Breast epithelium (tissue), 4 donors: ENCODE measurements around the gene CYB5D1. TPM values are rescaled to one million over a fixed set of nuclear protein-coding genes. Genes with fewer than 3 reads are reported as not detected.

Source experiments
- DNase-seq, 2 donors: peaks; one replicate each; pipeline ENCODE4 v3.0.0-alpha.2; 2019; ENCODE audit warnings: low spot score in 2 of 2
- H3K27ac ChIP-seq, 2 donors: fragments of 200-600 bp; sonication (generic) in 1 of 2; one replicate each; pipeline ENCODE4 v1.5.1; 2016 to 2019; ENCODE audit warnings: mild to moderate bottlenecking in 1 of 2
- H3K27me3 ChIP-seq, 2 donors: fragments of 200-600 bp; sonication (generic) in 1 of 2; one replicate each; pipeline versions ENCODE4 v1.5.1 to v1.6.0; 2017 to 2019; ENCODE audit warnings: control low read depth in 1 of 2, mild to moderate bottlenecking in 1 of 2
- H3K36me3 ChIP-seq: fragments of 200-600 bp; one replicate; pipeline ENCODE4 v1.5.1; 2019
- H3K4me1 ChIP-seq, 2 donors: fragments of 200-600 bp; sonication (generic); one replicate each; pipeline ENCODE4 v1.5.1; 2016 to 2019; ENCODE audit warnings: control low read depth in 1 of 2
- H3K4me3 ChIP-seq, 3 donors: fragments of 200-600 bp; sonication (generic); 1 replicate in 2 of 3; 2 replicates in 1 of 3; pipeline ENCODE4 v1.5.1; 2016 to 2019; ENCODE audit warnings: mild to moderate bottlenecking in 3 of 3, moderate library complexity in 2 of 3
- H3K9me3 ChIP-seq, 2 donors: fragments of 200-600 bp; sonication (generic) in 1 of 2; one replicate each; pipeline ENCODE4 v1.5.1; 2016 to 2019; ENCODE audit warnings: control low read depth in 1 of 2
- CTCF ChIP-seq, 3 donors: fragments of 450-650 bp; IDR thresholded peaks; one replicate each; pipeline ENCODE4 v1.5.1; 2016 to 2017; ENCODE audit warnings: antibody characterized with exemption in 3 of 3, mild to moderate bottlenecking in 3 of 3, moderate library complexity in 3 of 3
- POLR2A ChIP-seq: fragments of 450-650 bp; IDR thresholded peaks from one replicate; pipeline ENCODE4 v1.6.1; 2016; ENCODE audit warnings: antibody characterized with exemption, mild to moderate bottlenecking, moderate library complexity
- POLR2AphosphoS5 ChIP-seq, 3 donors: sonication (generic); formaldehyde crosslinking; IDR thresholded peaks; one replicate each; pipeline ENCODE4 v1.6.1; 2017; ENCODE audit warnings: antibody characterized with exemption in 3 of 3
- intact Hi-C: fragments of 100-400 bp; cut with DNase I; formaldehyde crosslinking; loops from one replicate; pipeline ENCODE4 v1.15.1; 2023; ENCODE audit warnings: low total_unique reads
- total RNA-seq, 3 donors: library from RNA; depleted of rRNA; stranded (reverse); fragments of >200 nt; gene quantifications; one replicate each; pipeline ENCODE4 v1.1.0, GENCODE V29; 2016

CYB5D1 gene
- total RNA-seq, 3 donors from 2014 or later = 8.2 to 20.5 (median 13.4) TPM

GRCh38 chr17:7840441-7840840, 17.4 kb upstream of the CYB5D1 start:
- no peaks in the 10 kb centered on the region for H3K36me3 ChIP-seq
- H3K4me1 ChIP-seq = peaks cover 11 to 44% of the 10 kb centered on the region in 2 donors
- no peaks in the 10 kb centered on the region for H3K27me3 ChIP-seq
- DNase-seq = no peak
- H3K9me3 ChIP-seq = no peaks in the 10 kb centered on the region
- peak overlapping the region; percentile 98 to 99 for H3K27ac ChIP-seq
- no peak overlapping the region for H3K4me3 ChIP-seq
- TF ChIP-seq POLR2AphosphoS5 (IDR thresholded peaks at IDR 0.05) (no peak), CTCF (IDR thresholded peaks at IDR 0.05) (no peak), POLR2A (no peak)
- intact Hi-C loops = no loop called here

GRCh38 chr17:7840875-7841274, 16.9 kb upstream of the CYB5D1 start:
- DNase-seq = no peak
- H3K4me1 ChIP-seq = peaks cover 13 to 44% of the 10 kb centered on the region in 2 donors
- peak overlapping the region; percentile 96 to 98 for H3K27ac ChIP-seq
- no peaks in the 10 kb centered on the region for H3K36me3 ChIP-seq
- no peaks in the 10 kb centered on the region for H3K9me3 ChIP-seq
- H3K4me3 ChIP-seq = peak overlapping the region in 1 of 3 donors; percentile 88
- TF ChIP-seq CTCF (IDR thresholded peaks at IDR 0.05) (no peak), POLR2A (no peak), POLR2AphosphoS5 (IDR thresholded peaks at IDR 0.05) (no peak)
- no peaks in the 10 kb centered on the region for H3K27me3 ChIP-seq
- intact Hi-C loops = no loop called here

GRCh38 chr17:7841396-7841914, 16.3 kb upstream of the CYB5D1 start:
- intact Hi-C loops = no loop called here
- DNase-seq = peak; percentile 87 to 89
- Histone ChIP-seq H3K27ac (peak overlapping the region; percentile 96 to 98), H3K36me3 (no peaks in the 10 kb centered on the region), H3K27me3 (no peaks in the 10 kb centered on the region), H3K4me1 (peaks cover 13 to 41% of the 10 kb centered on the region in 2 donors), H3K4me3 (peak overlapping the region; percentile 55 to 88 (median 68)), H3K9me3 (no peaks in the 10 kb centered on the region)
- no peak for TF ChIP-seq POLR2AphosphoS5 (IDR thresholded peaks at IDR 0.05)
- no peak for TF ChIP-seq POLR2A
- no peak for TF ChIP-seq CTCF (IDR thresholded peaks at IDR 0.05)

GRCh38 chr17:7841915-7842379, 15.9 kb upstream of the CYB5D1 start:
- Histone ChIP-seq H3K27ac (peak overlapping the region; percentile 96 to 98), H3K36me3 (no peaks in the 10 kb centered on the region), H3K4me3 (peak overlapping the region; percentile 55 to 88 (median 68)), H3K4me1 (peaks cover 13 to 36% of the 10 kb centered on the region in 2 donors), H3K9me3 (no peaks in the 10 kb centered on the region), H3K27me3 (no peaks in the 10 kb centered on the region)
- TF ChIP-seq CTCF (IDR thresholded peaks at IDR 0.05) (peak in 1 of 3 donors; percentile 28), POLR2AphosphoS5 (IDR thresholded peaks at IDR 0.05) (peak in 2 of 3 donors; percentile 56 to 76), POLR2A (no peak)
- DNase-seq = peak; percentile 80 to 92
- intact Hi-C loops = no loop called here

GRCh38 chr17:7842380-7843256, 15.2 kb upstream of the CYB5D1 start:
- peak overlapping the region; percentile 55 to 88 (median 68) for H3K4me3 ChIP-seq
- peaks cover 13 to 30% of the 10 kb centered on the region in 2 donors for H3K4me1 ChIP-seq
- peak; percentile 12 for TF ChIP-seq POLR2A
- TF ChIP-seq POLR2AphosphoS5 (IDR thresholded peaks at IDR 0.05) = peak in 2 of 3 donors; percentile 51 to 92
- no peak for TF ChIP-seq CTCF (IDR thresholded peaks at IDR 0.05)
- no peaks in the 10 kb centered on the region for H3K36me3 ChIP-seq
- intact Hi-C loops = no loop called here
- H3K27ac ChIP-seq = peak overlapping the region; percentile 96 to 98
- H3K9me3 ChIP-seq = no peaks in the 10 kb centered on the region
- DNase-seq = peak; percentile 71 to 72
- H3K27me3 ChIP-seq = no peaks in the 10 kb centered on the region
